Measurements from ENCODE around the gene CD69.
A peak's percentile ranks its signal among the peaks of the same experiment; 100 is the strongest.
"Not testable (repeated sequence)": the region's sequence is repeated elsewhere in the genome, so short reads cannot be mapped to it uniquely, and the experiment has no call there.

CD69 gene

DNA sequence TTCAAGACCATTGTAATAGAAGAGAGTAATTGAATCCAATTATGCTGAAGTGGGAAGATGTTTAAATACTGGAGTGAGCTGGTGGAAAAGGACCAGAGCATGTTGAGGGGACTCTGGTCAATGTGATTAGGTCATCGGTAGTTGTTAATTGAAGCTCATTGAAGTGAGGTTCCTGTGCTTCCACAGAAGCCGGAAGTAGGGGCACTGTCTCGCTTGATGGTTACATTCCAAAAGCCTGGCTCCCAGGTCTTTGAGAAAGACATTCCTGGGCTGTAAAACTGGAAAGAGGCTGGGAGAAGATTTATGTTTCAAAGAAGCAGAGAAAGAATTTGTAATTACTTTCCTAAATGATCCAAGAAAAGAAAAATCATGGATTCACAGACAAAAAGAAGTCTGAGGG lies 15.5 kb downstream of the CD69 start:
- no peak for ATAC-seq

DNA sequence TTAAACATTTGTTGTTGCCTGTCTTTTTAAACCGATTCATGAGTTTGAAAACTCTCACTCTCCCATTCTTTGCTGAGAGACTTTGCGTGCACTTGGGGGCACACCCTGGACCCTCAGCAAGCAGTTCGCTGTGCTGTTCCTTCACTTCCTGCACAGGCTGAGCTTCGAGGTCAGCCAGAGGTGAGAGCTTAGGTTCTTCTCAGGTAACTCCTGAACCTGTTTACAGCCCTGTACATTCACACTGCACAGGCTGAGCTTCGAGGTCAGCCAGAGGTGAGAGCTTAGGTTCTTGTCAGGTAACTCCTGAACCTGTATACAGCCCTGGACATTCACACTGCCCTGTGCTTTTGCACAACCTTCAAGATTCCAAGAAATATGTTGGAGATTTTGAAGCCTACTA lies 18.0 kb downstream of the CD69 start:
- ATAC-seq: peak; percentile 50

DNA sequence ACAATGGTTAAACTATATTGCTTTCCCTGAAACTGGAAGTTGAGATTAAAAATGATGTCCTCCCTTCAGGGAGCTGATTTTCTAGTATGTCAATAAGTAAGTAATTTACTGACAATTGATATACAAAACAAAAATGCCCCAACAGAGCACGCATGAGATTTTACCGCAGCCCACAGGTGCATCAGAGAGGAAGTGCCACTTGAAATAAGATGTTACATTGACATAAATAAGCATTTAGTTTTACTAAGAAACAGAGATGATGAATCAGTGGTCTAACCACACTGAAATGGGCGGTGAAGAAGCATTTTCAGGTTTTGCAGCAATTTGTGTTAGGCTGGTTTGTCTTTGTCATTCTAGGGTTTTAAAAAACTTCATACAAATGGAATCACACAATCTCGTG lies 19.0 kb downstream of the CD69 start:
- peak; percentile 91 to 92 for ATAC-seq

DNA sequence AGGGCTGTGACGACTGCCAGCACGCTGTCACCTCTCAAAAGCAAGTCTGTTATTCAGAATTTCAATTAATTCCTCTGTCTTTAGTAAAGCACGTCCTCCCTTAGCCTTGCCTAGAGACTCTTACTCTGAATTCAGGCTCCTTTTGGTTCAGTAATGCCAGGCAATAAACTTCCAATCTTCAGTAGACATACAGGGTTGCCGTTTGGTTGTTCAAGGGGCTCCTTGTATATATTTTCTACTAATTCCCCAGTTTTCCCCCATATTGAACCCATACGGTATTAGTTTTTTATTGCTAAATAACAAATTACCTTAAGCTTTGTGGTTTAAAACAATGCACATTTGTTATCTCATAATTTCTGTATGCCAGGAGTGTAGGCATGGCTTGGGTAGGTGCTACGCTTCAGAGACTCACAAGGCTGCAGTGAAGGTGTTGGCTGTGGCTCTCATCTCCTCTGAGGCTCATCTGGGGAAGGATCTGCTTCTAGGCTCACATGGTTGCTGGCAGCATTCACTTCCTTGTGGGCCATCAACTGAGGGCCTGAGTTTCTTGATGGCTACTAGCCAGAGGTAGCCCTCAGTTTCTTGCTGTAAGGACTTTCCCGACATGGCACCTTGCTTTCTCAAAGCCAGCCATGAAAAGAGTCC lies 20.5 kb downstream of the CD69 start:
- no peak for ATAC-seq

DNA sequence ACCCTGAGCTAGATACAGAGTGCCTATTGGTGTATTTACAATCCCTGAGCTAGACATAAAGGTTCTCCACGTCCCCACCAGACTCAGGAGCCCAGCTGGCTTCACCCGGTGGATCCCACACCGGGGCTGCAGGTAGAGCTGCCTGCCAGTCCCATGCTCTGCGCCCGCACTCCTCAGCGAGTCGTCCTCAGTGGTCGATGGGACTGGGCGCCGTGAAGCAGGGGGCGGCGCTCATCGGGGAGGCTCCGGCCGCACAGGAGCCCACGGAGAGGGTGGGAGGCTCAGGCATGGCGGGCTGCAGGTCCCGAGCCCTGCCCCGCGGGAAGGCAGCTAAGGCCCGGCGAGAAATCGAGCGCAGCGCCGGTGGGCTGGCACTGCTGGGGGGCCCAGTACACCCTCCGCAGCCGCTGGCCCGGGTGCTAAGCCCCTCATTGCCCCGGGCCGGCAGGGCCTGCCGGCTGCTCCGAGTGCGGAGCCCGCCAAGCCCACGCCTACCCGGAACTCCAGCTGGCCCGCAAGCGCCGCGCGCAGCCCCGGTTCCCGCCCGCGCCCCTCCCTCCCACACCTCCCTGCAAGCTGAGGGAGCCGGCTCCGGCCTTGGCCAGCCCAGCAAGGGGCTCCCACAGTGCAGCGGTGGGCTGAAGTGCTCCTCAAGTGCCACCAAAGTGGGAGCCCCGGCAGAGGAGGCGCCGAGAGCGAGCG lies 21.1 kb downstream of the CD69 start:
- ATAC-seq: not testable (repeated sequence)

DNA sequence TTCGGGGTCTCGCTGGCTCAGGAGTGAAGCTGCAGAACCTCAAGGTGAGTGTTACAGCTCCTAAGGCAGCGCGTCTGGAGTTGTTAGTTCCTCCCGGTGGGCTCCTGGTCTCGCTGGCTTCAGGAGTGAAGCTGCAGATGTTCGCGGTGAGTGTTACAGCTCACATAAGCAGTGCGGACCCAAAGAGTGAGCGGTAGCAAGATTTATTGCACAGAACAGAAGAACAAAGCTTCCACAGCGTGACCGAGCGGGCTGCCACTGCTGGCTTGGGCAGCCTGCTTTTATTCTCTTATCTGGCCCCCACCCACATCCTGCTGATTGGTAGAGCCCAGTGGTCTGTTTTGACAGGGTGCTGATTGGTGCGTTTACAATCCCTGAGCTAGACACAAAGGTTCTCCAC lies 21.8 kb downstream of the CD69 start:
- not testable (repeated sequence) for ATAC-seq

DNA sequence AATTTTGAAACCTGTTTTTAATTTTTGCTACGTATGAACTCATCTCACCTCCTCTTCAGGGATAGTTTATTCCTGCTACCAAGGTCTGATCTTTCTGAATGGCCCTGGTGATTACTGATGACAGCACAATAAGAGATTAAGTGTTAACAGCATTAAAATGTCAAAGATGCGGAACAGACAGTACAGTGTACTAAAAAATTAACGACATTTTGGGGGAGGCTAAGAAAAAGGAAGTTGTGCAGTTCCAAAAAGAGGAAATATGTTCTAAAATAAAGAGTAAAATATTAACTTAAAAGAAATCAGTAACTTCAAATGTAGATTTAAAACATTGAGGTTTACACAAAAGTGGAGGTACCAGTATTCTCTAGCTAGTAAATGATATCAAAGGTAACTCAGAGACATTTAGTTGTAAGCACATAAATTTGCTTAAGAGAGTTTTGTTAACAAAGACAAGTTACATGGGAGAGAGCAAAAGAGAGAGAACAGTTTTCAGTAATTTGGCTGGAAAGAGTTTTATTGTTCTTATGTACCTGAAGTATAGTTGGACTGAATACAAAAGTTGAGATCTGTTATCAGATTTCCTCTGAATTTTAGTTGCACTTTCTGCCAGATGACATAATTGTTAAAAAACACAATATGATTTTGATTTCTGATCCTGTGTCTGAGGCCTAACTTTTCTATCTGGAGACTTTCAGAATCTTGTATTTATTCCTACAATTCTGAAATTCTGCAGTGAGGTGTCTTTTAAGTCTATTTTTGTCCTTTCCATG lies 23.6 kb downstream of the CD69 start:
- ATAC-seq: no peak

DNA sequence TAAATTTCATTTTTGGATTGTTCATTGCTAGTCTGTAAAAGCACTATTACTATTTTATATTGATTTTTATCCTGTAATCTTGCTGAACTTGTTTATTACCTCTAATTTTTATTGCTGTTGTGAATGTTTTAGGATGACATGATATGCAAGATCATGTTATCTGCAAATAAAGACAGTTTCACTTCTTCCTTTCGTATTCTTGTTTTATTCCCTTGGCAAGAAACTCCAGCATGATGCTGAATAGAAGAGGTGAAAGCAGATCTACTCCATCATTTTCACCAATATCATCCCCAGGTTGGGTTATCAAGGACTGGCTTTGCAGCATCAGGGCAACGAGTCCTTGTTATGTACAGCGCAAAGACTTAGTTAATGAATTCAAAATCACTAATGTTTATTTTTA lies 25.1 kb downstream of the CD69 start:
- no peak for ATAC-seq

DNA sequence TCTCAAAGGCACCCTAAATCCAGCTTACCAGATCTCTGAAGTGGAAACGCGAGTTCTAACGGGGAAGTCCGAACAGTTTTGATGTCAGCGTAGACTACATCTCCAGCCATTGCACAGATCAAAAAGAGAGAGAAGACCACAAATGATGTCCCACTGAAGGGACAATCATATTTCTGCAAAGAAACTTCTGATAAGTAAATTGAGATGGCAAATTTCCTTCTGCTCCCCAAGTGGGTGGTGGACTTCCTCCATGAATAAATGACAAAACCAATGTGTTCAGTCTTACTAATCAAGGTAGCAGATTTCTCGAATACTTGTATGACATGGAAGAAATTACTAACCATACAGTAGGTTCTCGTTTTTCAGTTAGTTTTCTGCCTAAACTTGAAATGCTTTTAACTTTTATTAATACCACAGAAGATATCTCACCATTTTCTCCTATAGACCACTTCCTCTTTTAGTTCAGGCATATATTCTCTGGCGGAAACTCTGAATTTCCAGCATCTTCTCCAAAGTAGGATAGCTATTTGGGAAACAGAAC lies 27.7 kb downstream of the CD69 start, which contains the start of gene CLECL1:
Gene CLECL1 (minus strand): TSS at position 177 of the 541 bp plus-strand sequence.
- ATAC-seq: peak; percentile 72 to 78

DNA sequence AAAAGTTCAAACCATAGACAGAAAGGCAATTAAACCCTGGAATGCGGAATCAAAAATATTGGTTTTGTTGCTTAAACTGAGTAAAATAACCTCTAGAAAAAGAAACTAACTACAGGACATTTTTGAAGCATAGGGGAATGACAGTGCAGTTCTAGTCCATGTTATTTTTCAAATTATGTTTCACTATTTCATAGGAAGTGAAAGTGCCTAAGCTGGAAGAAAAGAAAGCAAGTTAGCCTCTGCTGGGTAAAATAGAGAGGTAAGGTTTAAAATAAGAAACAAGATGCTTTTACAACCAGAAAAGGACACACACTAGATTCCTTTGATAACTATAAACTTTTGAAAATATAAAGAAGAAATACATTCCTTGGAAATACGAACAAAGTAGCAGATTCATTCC lies 28.9 kb downstream of the CD69 start:
- peak in 1 of 2 donors; percentile 56 for ATAC-seq

DNA sequence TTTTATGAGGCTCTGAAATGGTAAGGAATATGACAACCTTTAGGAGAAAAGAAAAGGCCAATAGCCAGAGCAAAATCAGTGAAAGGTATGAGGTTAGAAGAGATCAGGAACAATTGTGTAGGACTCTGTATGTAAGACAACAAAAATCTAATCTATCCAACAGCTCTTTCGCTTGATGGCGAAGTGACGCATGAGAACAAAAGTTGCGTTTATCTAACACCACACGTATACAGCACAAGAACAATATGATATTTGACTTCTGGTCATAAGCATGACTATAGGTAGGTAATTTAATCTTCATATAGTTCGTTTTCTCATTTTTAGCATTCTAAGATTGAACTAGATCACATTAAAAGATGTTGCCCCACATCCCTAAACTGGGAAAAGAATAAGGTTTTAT lies 29.3 kb downstream of the CD69 start:
- no peak for ATAC-seq

DNA sequence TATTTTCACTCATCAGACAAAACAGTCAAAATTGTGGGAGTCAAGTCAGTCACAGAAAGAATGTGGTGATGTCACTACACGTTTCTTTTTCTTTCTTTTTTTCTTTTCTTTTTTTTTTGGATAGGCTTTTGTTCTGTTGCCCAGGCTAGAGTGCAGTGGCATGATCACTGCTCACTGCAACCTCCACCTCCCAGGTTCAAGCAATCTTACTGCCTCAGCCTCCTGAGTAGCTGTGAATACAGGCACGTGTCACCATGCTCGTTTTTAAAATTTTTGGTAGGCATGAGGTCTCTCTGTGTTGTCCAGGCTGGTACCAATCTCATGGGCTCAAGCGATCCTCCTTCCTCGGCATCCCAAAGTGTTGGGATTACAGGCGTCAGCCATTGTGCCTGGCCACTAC lies 30.1 kb downstream of the CD69 start:
- ATAC-seq: no peak

DNA sequence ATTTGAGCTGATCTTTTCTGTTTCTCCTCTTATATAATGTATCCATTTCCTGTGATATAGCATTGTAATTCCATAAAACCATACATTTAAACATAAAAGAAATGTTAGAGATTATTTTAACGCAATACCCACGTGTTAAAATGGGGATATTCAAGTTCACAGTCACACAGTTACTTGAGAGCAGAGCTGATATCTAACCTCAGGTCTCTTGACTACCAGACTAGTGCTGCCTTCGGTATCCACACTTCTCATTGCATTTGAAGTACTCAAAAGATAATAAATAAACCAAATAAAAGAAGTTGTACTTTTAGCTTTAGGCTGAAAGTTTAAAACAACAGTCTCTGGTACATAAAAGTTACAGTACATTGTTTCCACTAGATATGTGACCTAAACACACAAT lies 30.7 kb downstream of the CD69 start:
- ATAC-seq: no peak

DNA sequence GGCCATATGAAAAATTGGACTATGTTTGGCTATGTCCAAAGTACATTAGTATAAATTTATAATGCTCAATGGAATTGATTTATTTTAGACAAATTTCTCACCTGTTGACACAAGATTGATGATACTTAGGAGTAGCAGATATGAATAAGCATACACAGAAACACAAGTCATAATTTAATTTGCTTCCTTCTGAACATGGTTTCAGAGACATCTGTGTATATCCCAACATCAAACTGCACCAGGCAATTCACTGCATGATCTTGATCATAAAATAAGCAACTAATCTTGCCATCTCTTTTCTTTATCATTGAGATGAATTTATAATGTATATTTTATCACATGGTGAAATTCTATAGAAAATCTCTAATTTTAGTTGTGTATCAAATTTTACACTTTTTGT lies 31.6 kb downstream of the CD69 start:
- no peak for ATAC-seq

DNA sequence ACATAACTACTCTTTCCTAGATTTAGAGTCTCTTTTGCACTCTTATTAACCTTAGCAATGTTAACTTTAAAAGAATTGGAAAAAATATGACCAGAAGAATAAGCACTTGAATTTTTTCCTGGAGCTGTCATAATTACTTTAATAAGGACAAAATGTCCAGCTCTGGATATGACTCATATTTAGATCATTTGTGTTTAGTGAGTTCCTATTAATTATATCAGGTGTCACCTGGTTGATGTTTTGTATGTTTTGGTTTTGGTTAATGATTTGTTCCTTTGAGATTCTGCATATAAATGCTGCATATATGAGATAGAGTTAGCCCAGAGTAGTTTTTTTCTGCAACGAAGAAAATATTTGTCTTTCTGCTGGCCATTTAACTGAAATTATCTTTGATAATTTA lies 32.9 kb downstream of the CD69 start:
- ATAC-seq: no peak

DNA sequence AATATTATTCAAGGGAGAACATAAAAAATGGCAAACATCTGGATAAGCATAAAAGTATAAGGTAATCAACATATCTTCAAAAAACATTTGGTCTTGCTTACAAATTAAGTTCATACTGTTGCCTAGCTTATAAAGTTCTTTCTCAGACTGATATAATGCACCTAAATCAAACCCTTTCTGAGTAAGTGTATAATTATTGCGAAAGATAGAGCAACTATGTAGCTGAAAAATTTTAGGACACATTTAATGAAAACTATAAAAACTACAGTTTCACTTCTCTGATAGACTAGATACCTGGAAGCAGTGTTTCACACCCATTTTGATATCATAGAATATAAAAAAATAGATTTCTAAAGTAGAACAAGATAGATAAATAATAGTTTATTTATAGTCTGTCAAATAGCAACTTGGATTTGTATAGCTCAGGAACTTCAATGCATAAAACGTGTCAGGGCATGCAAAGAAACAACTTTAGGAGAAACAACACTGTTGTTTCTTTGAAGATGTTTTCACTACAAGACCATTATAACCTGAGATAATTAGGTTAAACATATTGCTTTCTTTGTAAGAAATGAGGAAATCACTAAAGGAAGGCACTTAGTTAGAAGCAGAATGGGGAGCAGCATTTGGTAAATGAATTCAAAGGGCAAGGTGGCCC lies 35.4 kb downstream of the CD69 start:
- no peak for ATAC-seq

DNA sequence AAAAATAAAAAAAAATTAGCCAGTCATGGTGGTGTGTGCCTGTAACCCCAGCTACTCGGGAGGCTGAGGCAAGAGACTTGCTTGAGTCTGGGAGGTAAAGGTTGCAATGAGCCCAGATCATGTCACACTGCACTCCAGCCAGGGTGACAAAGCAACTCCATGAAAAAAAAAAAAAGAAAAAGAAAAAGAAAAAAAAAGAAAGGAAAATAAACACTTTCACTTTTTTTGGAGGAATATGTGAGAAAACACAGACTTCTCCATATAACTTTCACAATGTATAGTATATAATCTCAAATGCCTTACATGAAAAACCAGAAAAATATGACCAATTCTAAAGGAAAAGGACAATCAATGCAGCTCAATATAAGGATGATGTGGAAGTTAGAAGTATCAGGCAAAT lies 36.7 kb downstream of the CD69 start:
- no peak for ATAC-seq

DNA sequence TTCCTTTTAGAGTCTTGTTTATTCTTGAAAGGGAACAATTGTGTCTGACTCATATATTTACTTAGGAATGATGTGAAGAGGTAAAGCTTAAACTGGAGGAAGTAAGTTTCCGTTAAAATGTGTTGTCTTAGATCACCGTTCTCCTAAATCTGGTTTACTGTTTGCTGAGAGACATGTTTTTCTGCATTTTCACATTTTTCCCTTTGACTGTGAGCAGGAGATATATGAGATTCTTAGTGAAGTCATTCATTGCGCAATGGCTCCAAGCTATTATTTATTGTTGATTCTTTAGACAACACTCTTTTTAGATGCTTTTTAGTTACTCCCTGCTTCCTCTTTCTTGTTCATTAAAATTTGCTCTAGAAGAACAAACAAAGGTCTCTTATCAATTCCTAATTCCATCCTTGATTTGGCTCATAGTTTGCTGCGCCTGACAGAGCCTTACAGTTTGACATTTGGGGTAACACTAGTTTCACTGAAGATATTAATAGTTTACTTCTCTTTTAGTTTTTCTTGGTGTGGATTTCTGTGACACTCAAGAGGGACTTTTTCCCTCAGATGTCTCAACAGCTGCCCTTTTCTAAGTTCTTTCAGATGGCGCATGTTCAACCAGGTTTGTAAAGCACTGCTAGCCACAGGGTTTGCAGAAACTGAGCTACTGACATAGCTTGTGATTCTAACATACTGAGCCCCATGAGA lies 39.2 kb downstream of the CD69 start:
- peak in 1 of 2 donors; percentile 38 for ATAC-seq

DNA sequence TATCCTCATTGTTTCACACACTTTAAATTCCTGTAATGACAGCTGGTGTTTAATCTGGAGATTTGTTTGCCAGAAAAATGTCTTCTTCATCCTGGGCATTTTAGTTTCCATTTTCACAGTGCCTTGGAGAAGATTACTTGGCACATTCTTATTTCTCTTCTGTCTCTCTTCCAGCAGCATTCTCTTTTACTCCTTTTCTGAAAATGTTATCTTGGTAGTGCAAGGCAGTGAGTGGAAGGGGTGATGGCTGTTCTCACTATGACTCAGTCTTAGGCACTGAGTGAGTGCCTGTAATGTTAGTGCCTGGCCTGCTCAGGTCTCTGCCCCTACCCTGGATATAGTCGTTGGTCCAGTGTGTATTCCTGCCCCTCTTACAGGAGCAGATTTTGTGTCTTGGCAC lies 40.9 kb downstream of the CD69 start:
- peak in 1 of 2 donors; percentile 62 for ATAC-seq

DNA sequence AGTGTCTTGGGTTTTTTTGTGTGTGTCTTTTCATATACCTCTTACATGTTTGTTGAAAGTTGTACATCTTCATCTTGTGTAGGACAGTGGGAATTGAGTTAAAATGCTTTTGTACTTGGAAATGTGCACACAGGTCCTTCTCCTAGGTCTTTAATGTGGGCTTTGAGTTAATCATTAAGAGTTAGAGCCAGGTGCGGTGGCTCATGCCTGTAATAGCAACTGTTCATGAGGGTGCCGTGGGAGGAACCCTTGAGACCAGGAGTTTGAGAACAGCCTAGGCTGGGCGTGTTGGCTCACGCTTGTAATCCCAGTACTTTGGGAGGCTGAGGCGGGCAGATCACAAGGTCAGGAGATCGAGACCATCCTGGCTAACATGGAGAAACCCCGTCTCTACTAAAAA lies 41.7 kb downstream of the CD69 start:
- no peak for ATAC-seq

DNA sequence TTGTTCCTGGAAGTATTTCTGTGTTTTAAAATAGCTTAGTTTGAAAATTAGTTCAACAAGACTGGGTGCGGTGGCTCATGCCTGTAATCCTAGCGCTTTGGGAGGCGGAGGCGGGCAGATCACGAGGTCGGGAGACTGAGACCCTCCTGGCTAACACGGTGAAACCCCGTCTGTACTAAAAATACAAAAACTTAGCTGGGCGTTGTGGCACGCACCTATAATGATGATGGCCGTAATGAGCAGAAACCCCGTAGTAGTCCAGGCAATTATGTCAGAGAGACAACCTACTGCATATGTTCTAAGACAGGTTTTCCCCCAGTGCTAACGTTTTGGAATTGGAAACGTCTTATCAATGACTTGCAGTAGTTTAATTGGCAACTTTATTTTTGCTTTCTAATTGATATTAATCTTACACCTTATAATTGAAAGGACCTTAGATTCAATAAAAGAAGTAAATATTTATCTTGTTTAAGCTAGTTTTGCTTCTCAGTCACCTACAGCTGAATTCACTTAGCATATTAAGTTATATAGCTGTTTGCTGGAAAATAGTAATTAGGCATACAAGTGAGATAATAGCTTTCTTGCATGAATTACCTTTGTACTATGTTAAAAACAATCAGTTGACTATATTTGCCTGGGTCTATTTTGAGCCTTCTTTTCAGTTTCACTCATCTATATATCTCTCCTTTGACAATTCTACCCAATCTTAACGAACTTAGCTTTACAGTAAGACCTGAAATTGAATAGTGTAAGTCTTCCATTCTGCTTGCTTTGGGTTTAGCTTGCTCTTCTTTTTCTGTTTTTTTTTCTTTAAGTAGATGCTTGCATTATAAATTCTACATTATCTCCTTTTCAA lies 43.4 kb downstream of the CD69 start:
- no peak for ATAC-seq
